Panc1 (cell line): ENCODE data around the gene TSSK6. TPM values are rescaled to one million over a fixed set of nuclear protein-coding genes. Genes with fewer than 3 reads are reported as not detected.

Experiments
- ATAC-seq: fragments of 200-7000 bp; cut with Tn5 transposase; 2 replicates; pipeline ENCODE4 v1.9.1; 2020; ENCODE audit warnings: mild to moderate bottlenecking, moderate library complexity
- BruUV-seq: library from RNA; stranded (reverse); fragments of 400-500 nt; replicated peaks from 2 replicates; lab custom pipeline; 2021; lab: Mats Ljungman, UMichigan
- CTCF ChIA-PET: fragments of 300-600 bp; sonication (Branson Sonifier 250); formaldehyde crosslinking; loops from one replicate; lab custom pipeline; 2022; ENCODE audit warnings: antibody characterized with exemption; lab: Charles Lee
- POLR2A ChIA-PET: fragments of 300-600 bp; sonication (Branson Sonifier 250); formaldehyde crosslinking; loops from one replicate; lab custom pipeline; 2022; ENCODE audit warnings: antibody characterized with exemption; lab: Charles Lee
- DNase-seq: peaks from one replicate; pipeline ENCODE4 v3.0.0-alpha.2; 2010; ENCODE audit warnings: low read depth, low spot score
- H3K27ac ChIP-seq: 2 replicates; pipeline ENCODE4 v1.5.1; 2011; ENCODE audit warnings: mild to moderate bottlenecking, low read length, inconsistent platforms
- H3K27me3 ChIP-seq: fragments of 200-500 bp; sonication (Bioruptor generic); 2 replicates; pipeline ENCODE4 v1.6.0; 2014; ENCODE audit warnings: low read length, inconsistent platforms; ENCODE audit not compliant: control insufficient read depth, insufficient read depth
- H3K36me3 ChIP-seq: fragments of 200-500 bp; sonication (Bioruptor generic); 2 replicates; pipeline ENCODE4 v1.5.1; 2014; ENCODE audit warnings: inconsistent platforms, mild to moderate bottlenecking, low read length, moderate library complexity; ENCODE audit not compliant: control insufficient read depth, insufficient read depth
- H3K4me1 ChIP-seq: 2 replicates; pipeline ENCODE4 v1.5.1; 2011; ENCODE audit warnings: inconsistent platforms, mild to moderate bottlenecking, low read length, moderate library complexity; ENCODE audit not compliant: control insufficient read depth, insufficient read depth
- H3K4me3 ChIP-seq, 2 experiments: 2 replicates each; pipeline ENCODE4 v1.5.1; 2011 to 2012; ENCODE audit warnings: low read depth in 2 of 2, low read length in 2 of 2, mild to moderate bottlenecking in 2 of 2, inconsistent platforms in 1 of 2, moderate library complexity in 1 of 2
- H3K9me3 ChIP-seq: fragments of 200-500 bp; sonication (Bioruptor generic); 2 replicates; pipeline ENCODE4 v1.5.1; 2014; ENCODE audit warnings: low read depth, mild to moderate bottlenecking, inconsistent platforms, low read length, moderate library complexity; ENCODE audit not compliant: control insufficient read depth, insufficient read depth
- CTCF ChIP-seq: fragments of 450-650 bp; IDR thresholded peaks from 2 replicates; pipeline ENCODE4 v1.5.1; 2017; ENCODE audit warnings: mild to moderate bottlenecking
- POLR2AphosphoS5 ChIP-seq: IDR thresholded peaks from 2 replicates; pipeline ENCODE4 v1.6.1; 2012; ENCODE audit warnings: mild to moderate bottlenecking, low read depth, low read length, moderate library complexity
- REST ChIP-seq, 2 experiments: IDR thresholded peaks; 2 replicates each; pipeline ENCODE4 v1.6.1; 2011 to 2012; ENCODE audit warnings: low read depth in 2 of 2, control low read depth in 1 of 2, low read length in 1 of 2, mild to moderate bottlenecking in 1 of 2, moderate library complexity in 1 of 2; ENCODE audit not compliant: insufficient read depth in 1 of 2
- SIN3A ChIP-seq: IDR thresholded peaks from 2 replicates; pipeline ENCODE4 v1.6.1; 2012; ENCODE audit warnings: low read depth, mild to moderate bottlenecking, low read length, moderate library complexity, borderline replicate concordance; ENCODE audit not compliant: insufficient read depth
- TCF7L2 ChIP-seq: IDR thresholded peaks from 2 replicates; pipeline ENCODE4 v1.6.1; 2011; ENCODE audit warnings: mild to moderate bottlenecking, low read depth, low read length, inconsistent platforms
- in situ Hi-C: cut with HindIII; loops from 2 replicates; pipeline ENCODE4 v1.10.0; 2016; ENCODE audit warnings: low sequenced_read_pairs, low pct_unique_long_range_greater_than_20kb
- intact Hi-C: fragments of 100-400 bp; cut with micrococcal nuclease; formaldehyde crosslinking; loops from one replicate; pipeline ENCODE4 v1.10.0; 2022; ENCODE audit not compliant: unreplicated experiment
- total RNA-seq: library from RNA; stranded (reverse); gene quantifications from one replicate; pipeline ENCODE4 v1.2.1, GENCODE V29; 2021; ENCODE audit not compliant: unreplicated experiment

Gene TSSK6
- total RNA-seq, 1 experiment from 2014 or later: 1.8 TPM

DNA sequence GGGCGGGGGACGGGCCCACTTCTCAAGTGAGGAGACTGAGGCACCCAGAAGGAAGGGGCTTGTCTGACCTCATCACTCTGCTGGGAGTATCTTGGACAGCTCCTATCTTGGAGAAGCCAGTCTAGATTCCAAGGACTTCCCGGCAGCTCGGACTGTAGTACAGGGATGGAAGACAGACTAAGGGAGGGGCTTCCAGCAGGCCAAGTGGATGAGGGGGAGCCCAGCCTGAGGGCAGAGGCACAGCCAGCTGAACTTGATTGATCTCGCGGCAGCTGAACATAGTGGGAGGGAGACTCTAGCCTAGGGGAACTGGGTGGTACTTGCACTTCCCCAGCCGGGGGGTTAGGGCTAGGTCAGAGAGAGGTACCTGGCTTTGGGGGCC, 23.4 kb upstream of the TSSK6 start:
- no peaks in the 10 kb centered on the region for H3K4me1 ChIP-seq
- in situ Hi-C loops: no loop called here
- H3K27ac ChIP-seq: no peak overlapping the region
- H3K4me3 ChIP-seq: no peak overlapping the region
- ChIA-PET CTCF (no interaction called here), POLR2A (no interaction called here)
- H3K27me3 ChIP-seq: no peaks in the 10 kb centered on the region
- intact Hi-C loops: loop anchor here (10.0 kb wide), 1 partner anchor 106 kb away; the partner anchor contains the start of gene GMIP
- BruUV-seq: no TSS peak
- TF ChIP-seq REST (IDR thresholded peaks at IDR 0.05; ENCODE audit: insufficient read depth in 1 of 2, low read depth in 2 of 2, low read length in 1 of 2) (no peak), POLR2AphosphoS5 (no peak), TCF7L2 (no peak), SIN3A (no peak), CTCF (no peak)
- DNase-seq (no peak), ATAC-seq (no peak)
- no peaks in the 10 kb centered on the region for H3K9me3 ChIP-seq
- H3K36me3 ChIP-seq: no peaks in the 10 kb centered on the region

- TF ChIP-seq POLR2AphosphoS5: no peak
- TF ChIP-seq REST (IDR thresholded peaks at IDR 0.05; ENCODE audit: insufficient read depth in 1 of 2, low read depth in 2 of 2, low read length in 1 of 2): no peak
- TF ChIP-seq TCF7L2: no peak
- TF ChIP-seq CTCF: no peak
- no peak for TF ChIP-seq SIN3A
- ChIA-PET POLR2A (no interaction called here), CTCF (no interaction called here)
- in situ Hi-C loops: no loop called here
- no peak within 1 kb of the TSS for H3K27ac ChIP-seq
- ATAC-seq (0 out of 2 replicates have a peak, but pooled peaks have one; percentile 17), DNase-seq (no peak)
- no peaks in the 10 kb centered on the region for H3K36me3 ChIP-seq
- H3K4me3 ChIP-seq: no peak within 1 kb of the TSS; a peak in 1 of 4 replicates
- intact Hi-C loops: loop anchor here (10.0 kb wide), 1 partner anchor 107 kb away; the partner anchor contains the start of gene GMIP
- BruUV-seq: no TSS peak
- H3K9me3 ChIP-seq: no peaks in the 10 kb centered on the region
- H3K27me3 ChIP-seq: no peaks in the 10 kb centered on the region
- H3K4me1 ChIP-seq: no peaks in the 10 kb centered on the region
Observed at GRCh38 chr19:19538061-19538784, 22.9 kb upstream of the TSSK6 start, which contains the start of gene CILP2. Gene CILP2 (plus strand): TSS chr19:19538265. CDS start chr19:19538350, 85 bp downstream.
